HepG2 (cell line): ENCODE data around the gene LASP1.

Experiments
- ARNT ChIP-seq: fragments of 450-650 bp; IDR thresholded peaks from 2 replicates; pipeline ENCODE4 v1.6.1; 2017
- ASH2L ChIP-seq: fragments of 300-600, 200-600 bp; sonication (generic); IDR thresholded peaks from 2 replicates; pipeline ENCODE4 v1.7.0; 2017; ENCODE audit warnings: low read depth, mild to moderate bottlenecking, moderate library complexity, mixed read lengths, low read length; ENCODE audit not compliant: insufficient read length
- BRCA1 ChIP-seq: sonication (generic); formaldehyde crosslinking; IDR thresholded peaks from 2 replicates; pipeline ENCODE4 v1.4.0; 2020; ENCODE audit warnings: missing genetic modification reagents
- CTCF ChIP-seq: sonication (generic); formaldehyde crosslinking; IDR thresholded peaks from 2 replicates; pipeline ENCODE4 v1.5.0; 2020; ENCODE audit warnings: mild to moderate bottlenecking, missing genetic modification reagents, moderate library complexity
- FOXP4 ChIP-seq: sonication (generic); formaldehyde crosslinking; IDR thresholded peaks from 2 replicates; pipeline ENCODE4 v1.4.0; 2020; ENCODE audit warnings: missing genetic modification reagents
- POLR2A ChIP-seq, 2 experiments: IDR thresholded peaks; 2 replicates each; pipeline ENCODE4 v1.6.1; 2011; ENCODE audit warnings: low read depth in 2 of 2, low read length in 2 of 2, mild to moderate bottlenecking in 1 of 2, moderate library complexity in 1 of 2; ENCODE audit not compliant: insufficient read depth in 1 of 2
- SMC3 ChIP-seq: IDR thresholded peaks from 2 replicates; pipeline ENCODE4 v1.6.1; 2011; ENCODE audit warnings: low read length, improper control_type of control experiment
- USF2 ChIP-seq, 2 experiments: sonication (generic) in 1 of 2; formaldehyde crosslinking in 1 of 2; IDR thresholded peaks; 2 replicates each; pipeline versions ENCODE4 v1.5.1 to v1.6.1; 2011 to 2020; ENCODE audit warnings: borderline replicate concordance in 1 of 2, low read depth in 1 of 2, low read length in 1 of 2, mild to moderate bottlenecking in 1 of 2, missing genetic modification reagents in 1 of 2, moderate library complexity in 1 of 2

GRCh38 chr17:38861399-38861843, 8.4 kb upstream of the LASP1 start:
- no peak for TF ChIP-seq USF2 (IDR thresholded peaks at IDR 0.05; ENCODE audit: low read depth, low read length)
- TF ChIP-seq USF2 (CRISPR knock-in tag; IDR thresholded peaks at IDR 0.05; ENCODE audit: borderline replicate concordance), result no peak
- no peak for TF ChIP-seq FOXP4 (CRISPR knock-in tag)
- TF ChIP-seq SMC3, result no peak
- TF ChIP-seq ARNT, result no peak
- TF ChIP-seq ASH2L, result no peak
- no peak for TF ChIP-seq BRCA1 (CRISPR knock-in tag)
- no peak for TF ChIP-seq POLR2A (IDR thresholded peaks at IDR 0.05; ENCODE audit: insufficient read depth in 1 of 2, low read depth in 2 of 2, low read length in 2 of 2)
- TF ChIP-seq CTCF (CRISPR knock-in tag), result no peak
